ENCODE data around the gene COL13A1.

COL13A1 gene

DNA sequence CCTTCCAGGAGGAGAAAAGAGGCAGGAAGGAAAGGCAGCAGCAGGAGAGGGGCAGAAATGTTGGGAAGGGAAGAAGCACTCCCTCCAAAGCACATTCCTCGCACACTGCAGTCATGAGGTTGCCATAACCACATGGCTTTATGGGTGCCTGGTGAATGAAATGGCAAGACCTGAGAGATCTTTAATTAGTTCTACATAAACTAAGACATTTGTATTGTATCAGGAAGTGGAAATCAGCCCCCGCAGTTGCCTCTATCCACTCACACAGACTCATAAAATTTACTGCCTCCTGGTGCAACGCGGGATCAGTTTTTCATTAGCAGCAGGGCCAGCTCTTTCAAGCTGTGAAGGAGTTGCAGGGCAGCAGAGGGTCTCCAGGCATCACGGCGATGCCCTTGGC lies 106.4 kb downstream of the COL13A1 start:
- DNase-seq (ENCODE audit: low read depth), result no peak
- no peak overlapping the region for H3K4me3 ChIP-seq (ENCODE audit: low read depth, low read length)
- TF ChIP-seq CTCF (IDR thresholded peaks at IDR 0.05; ENCODE audit: low read depth, low read length, missing control alignments), result no peak
- in situ Hi-C loops (cut with HindIII; ENCODE audit: low sequenced_read_pairs), result no loop called here

DNA sequence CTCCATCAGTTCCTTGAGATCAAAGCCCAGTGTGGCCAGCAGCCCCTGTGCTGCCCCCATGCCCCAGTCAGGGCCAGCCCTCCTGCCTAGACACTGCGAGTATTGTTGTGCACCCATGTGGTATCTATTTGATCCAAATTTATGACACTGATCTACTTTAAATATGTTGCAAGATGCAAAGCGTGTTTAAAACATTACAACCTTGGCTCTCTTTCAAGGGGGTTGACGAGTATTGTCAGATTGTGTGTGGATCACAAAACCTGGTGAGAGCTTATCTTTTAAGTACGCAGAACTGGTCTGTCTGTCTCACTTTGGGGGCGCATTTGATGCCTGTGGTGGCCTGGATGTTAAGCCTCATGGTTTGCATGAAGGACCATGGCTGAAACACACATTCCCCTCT lies 108.9 kb downstream of the COL13A1 start:
- in situ Hi-C loops (cut with HindIII; ENCODE audit: low sequenced_read_pairs), result no loop called here
- TF ChIP-seq CTCF (IDR thresholded peaks at IDR 0.05; ENCODE audit: low read depth, low read length, missing control alignments), result no peak
- no peak for DNase-seq (ENCODE audit: low read depth)
- H3K4me3 ChIP-seq (ENCODE audit: low read depth, low read length), result no peak overlapping the region

DNA sequence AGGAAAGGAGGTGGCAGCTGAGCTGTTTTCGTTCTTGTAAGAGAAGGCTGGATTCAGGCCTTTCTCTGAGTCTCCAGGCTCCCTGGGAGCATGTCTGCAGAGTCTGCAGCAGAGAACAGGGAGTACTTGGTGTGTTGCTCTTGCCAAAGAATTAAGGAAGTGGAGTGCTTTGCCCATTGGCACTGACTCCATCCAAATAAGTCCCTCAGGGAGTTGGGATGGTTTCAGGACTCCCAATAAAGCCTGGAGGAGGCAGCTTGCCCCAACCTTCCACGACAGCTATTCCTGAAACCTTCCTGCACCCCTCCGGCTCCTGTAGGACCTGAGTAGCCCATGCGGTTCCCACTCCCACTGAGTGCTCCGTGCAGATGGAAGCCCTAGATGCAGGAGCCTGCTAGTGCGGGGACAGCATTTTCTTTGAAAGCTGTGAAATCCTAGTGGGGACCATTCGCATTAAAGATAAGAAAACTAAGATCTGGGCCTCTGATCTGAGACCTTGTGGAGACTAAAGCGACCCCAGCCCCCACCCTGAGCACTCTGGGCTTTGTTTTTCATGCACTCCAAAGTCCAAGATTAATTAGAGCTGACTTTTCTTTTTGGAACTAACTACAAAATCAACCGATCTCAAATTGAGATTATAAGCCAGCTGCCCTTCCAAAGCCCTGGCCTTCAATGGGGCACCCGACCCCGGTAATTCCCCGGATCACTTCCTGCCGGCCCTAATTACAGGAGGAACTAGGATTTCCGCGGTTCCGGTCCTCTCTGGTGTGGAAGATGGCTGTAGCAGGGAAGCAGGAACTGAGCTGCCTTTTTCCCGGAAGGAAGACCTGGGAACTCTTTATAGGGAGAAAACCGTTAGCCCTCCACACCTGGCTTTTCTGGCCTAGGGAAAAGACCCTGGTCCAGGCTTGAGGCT lies 110.2 kb downstream of the COL13A1 start:
- DNase-seq (ENCODE audit: low read depth), result no peak
- in situ Hi-C loops (cut with HindIII; ENCODE audit: low sequenced_read_pairs), result no loop called here
- no peak for TF ChIP-seq CTCF (IDR thresholded peaks at IDR 0.05; ENCODE audit: low read depth, low read length, missing control alignments)
- no peak overlapping the region for H3K4me3 ChIP-seq (ENCODE audit: low read depth, low read length)

GRCh38 chr10:69912589-69912988 lies 110.9 kb downstream of the COL13A1 start:
- no peak for DNase-seq (ENCODE audit: low read depth)
- no peak overlapping the region for H3K4me3 ChIP-seq (ENCODE audit: low read depth, low read length)
- TF ChIP-seq CTCF (IDR thresholded peaks at IDR 0.05; ENCODE audit: low read depth, low read length, missing control alignments), result no peak
- in situ Hi-C loops (cut with HindIII; ENCODE audit: low sequenced_read_pairs), result no loop called here

DNA sequence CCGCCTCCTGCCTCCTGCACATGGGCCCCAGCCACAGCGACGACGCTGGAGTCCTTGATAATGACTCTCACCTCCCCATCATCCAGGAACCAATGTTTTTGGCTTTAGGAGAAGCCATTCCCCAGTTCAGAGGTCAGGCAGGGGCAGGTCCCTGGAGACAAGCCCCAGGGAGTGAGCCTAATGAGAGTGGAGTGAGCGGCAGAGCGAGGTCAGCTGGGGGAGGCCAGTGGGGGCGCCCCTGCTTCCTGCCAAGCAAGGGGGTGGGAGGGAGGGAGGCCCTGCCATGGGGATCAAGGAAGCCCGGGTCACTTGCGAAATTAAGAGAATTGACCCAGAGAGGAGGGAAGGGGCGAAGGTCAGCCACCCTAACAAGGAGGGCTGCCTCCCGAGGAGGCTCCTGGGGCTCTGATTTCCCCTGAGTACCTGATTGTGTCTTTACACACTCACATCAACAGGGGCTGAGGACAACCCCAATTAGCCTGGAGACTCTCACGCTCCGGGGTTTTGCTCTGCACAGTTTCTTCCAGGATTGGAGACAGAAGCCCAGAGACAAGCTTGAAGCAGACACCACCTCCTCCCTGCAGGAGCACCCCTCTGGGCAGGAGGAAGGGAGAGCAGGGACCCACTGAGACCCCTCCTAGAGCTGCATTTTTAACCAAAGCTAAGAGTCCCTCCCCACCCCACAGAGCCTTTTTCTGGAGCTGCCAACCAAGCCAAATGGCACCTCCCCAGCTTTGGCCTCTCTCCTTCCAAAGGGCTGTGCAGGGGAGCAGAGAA lies 112.1 kb downstream of the COL13A1 start:
- in situ Hi-C loops (cut with HindIII; ENCODE audit: low sequenced_read_pairs), result no loop called here
- H3K4me3 ChIP-seq (ENCODE audit: low read depth, low read length), result no peak overlapping the region
- no peak for TF ChIP-seq CTCF (IDR thresholded peaks at IDR 0.05; ENCODE audit: low read depth, low read length, missing control alignments)
- no peak for DNase-seq (ENCODE audit: low read depth)

DNA sequence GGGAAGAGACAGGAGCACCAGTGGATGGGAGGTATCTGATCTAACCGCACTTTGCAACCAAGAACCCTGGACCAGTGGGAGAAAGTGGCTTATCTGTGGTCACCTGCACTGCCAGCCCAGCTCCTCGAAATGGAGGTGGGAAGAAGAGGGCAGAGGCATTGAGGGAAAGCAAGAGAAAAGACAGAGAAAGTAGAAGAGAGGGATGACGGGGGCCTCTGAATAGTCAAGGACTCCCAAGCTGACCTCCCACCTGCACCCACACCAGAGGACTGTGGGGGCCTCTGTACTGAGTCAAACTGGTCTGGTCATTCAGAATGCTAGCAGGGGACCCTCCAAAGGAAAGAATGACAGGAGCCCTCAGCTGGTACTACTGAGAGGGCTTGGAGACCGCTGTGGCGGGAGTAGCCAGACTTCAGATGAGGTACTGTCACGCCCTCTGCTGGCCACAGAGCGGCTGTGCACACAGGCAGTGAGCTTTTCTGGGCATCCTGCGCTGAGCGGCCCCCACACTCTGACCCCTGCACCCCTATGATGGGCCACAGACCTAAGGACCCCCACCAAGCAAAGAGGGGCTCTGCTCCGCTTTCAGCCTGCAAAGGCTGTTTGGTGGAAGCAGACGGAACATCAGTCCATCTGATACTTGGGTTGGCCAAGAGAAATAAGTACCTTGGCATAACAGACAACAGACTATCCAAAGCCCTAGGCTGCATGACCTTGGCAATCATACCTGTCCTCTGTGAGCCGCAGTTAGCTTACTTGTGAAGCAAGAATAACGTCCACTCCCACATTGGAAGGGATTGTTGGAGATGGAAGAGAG lies 112.9 kb downstream of the COL13A1 start:
- TF ChIP-seq CTCF (IDR thresholded peaks at IDR 0.05; ENCODE audit: low read depth, low read length, missing control alignments), result peak; percentile 91
- peak; percentile 51 for DNase-seq (ENCODE audit: low read depth)
- in situ Hi-C loops (cut with HindIII; ENCODE audit: low sequenced_read_pairs), result loop anchor here (5.0 kb wide), 1 partner anchor 122 kb away; no protein-coding TSS in a partner anchor
- H3K4me3 ChIP-seq (ENCODE audit: low read depth, low read length), result no peak overlapping the region
